T-helper 1 cell treated with Interleukin-12 subunit alpha and Interleukin-12 subunit beta and Interleukin-4 antibody, amounts not matched to agents 30 ng/mL and 1 ng/mL, for 36 hours (primary cell): Measurements from ENCODE around the gene RTCB. TPM values are rescaled to one million over a fixed set of nuclear protein-coding genes. Genes with fewer than 3 reads are reported as not detected.

ENCODE experiments used
- intact Hi-C: fragments of 100-400 bp; cut with micrococcal nuclease; formaldehyde crosslinking; loops from one replicate; pipeline ENCODE4 v1.15.1; 2024
- total RNA-seq: library from RNA; stranded (reverse); gene quantifications from 2 replicates; pipeline ENCODE4 v1.2.3, GENCODE V29; 2022

RTCB gene
- total RNA-seq, 1 donor from 2014 or later = 69.5 TPM

- intact Hi-C loops = no loop called here
Measured at GRCh38 chr22:32341122-32341740, 70.8 kb downstream of the RTCB start.

- intact Hi-C loops = no loop called here
Measured at GRCh38 chr22:32340411-32340810, 71.6 kb downstream of the RTCB start.

GRCh38 chr22:32339190-32340012 lies 72.6 kb downstream of the RTCB start:
- intact Hi-C loops = loop anchor here (10.0 kb wide), 1 partner anchor 65 kb away; no protein-coding TSS in a partner anchor

GRCh38 chr22:32338757-32339156 lies 73.3 kb downstream of the RTCB start:
- intact Hi-C loops = loop anchor here (10.0 kb wide), 1 partner anchor 64 kb away; no protein-coding TSS in a partner anchor

Other genes starting within 250 kb of the RTCB start
- gene RFPL2, start 207.2 kb downstream of the RTCB start, total RNA-seq = 0.15 TPM in 1 of 2 replicates, not detected in the other
- not detected in 2 replicates for gene SLC5A4, start 156.9 kb downstream of the RTCB start, total RNA-seq
- gene RFPL3, start 54.4 kb downstream of the RTCB start, total RNA-seq = not detected in 2 replicates
- gene BPIFC, start 52.2 kb upstream of the RTCB start, total RNA-seq = not detected in 2 replicates
- gene FBXO7, start 62.6 kb upstream of the RTCB start, total RNA-seq = 91.3 and 95.6 TPM in 2 replicates